Eye (tissue), 1 donor: Measurements from ENCODE around the gene SEPTIN11.
A peak's percentile ranks its signal among the peaks of the same experiment; 100 is the strongest.

Experiments
- DNase-seq: peaks from one replicate; pipeline ENCODE4 v3.0.0-alpha.2; 2015

The SEPTIN11 gene

DNA sequence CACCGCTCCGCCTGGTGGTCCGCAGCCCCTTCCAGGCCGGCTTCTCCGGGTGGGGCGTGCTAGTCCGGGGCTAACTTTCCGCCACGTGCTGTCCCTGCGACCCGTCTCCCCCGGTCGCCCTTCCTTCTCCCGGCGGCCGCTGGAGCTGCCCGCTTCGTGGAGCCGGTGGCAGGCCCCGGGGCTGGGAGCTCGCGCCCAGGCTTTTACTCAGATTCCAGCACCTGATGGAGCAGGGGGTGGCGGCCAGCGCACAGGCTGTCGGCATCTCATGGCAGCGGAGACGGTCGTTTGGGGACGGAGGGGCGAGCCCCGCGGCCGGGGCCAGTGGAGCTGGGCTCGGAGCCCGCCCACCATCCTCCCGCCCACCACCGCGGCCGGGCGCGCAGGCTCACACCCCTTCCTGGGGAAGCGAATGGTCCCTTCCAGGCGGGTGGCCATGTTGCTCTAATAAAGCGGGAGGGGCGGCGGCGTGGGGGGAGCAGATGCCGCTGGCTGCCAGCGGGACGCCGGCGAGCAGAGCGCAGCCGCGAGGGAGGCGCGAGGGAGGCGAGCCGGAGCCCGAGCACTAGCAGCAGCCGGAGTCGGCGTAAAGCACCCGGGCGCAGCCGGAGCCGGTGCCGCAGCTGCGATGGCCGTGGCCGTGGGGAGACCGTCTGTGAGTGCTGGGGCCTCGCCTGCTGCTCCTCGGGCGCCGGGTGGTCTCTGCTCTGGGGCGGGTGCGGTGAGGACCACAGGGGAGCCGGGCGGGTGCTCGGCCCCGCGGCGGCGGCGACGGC, at the start of gene SEPTIN11:
Gene SEPTIN11, plus strand, starts transcription at position 477 of the 776 bp plus-strand sequence. Its CDS starts 152 bp downstream, at position 629.
- peak; percentile 98 for DNase-seq

DNA sequence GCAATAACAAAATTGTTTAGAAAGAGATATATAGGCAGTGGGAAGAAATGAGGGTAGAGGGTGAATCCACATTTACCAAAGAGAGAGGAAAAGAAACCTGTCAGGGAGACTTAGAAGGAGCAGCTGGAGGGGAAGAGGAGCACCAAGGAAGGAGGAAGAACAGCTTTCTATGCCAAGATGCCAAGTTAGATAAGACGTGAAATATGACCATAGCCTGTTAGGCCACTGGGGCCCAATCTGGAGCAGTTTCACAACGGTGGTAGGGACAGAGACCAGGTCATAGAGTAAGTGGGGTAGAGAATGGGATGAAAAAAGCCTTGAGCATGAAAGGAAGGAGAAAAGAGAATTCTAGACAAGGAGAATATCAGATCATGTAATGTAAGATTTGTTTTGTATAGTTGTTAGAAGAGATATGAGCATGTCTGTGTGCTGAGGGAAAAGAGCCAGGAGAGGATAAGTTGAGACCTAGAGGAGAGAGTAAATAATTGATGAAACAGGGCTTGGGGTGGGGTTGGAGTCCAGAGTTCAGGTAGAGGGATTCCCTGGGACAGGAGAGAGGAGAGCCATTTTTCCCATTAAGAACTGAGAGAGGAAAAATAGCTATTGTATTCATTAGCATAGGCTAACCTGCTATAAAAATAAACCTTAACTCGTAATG, 47.2 kb upstream of the SEPTIN11 start:
- no peak for DNase-seq

DNA sequence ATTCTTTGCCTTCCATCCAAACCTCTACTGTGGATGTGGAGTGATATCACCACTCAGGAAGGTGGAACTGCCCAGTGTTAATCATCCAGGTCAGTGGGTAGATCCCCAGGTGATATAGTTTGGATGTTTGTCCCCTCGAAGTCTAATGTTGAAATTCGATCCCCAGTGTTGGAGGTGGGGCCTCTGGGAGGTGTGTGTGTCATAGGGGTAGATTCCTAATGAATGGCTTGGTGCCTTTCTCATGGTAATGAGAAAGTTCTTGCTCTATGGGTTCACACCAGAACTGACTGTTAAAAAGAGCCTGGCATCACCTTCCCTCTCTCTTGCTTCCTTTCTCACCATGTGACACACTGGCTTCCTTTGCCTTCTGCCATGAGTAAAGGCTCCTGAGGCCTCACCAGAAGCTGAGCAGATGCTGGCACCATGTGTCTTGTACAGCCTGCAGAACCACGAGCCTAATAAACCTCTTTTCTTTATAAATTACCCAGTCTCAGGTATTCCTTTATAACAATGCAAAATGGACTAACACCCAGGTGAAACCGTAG, 44.8 kb upstream of the SEPTIN11 start:
- no peak for DNase-seq

DNA sequence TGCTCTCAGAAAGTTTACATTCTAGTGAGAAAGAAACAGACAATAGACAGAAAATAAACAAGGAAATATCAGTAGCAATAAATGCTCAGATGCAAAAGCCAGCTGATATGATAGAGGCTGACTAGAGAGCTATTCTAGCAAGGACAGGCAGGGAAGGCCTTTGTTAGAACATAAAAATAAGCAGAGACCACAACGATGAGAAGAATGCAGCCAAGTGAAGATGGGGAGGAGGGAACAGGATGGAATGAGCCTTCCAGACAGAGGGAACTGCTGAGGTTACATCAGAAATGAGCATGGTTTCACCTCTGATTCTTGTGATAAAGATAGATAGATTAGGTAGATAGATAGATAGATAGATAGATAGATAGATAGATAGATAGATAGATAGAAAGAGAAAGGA, 44.0 kb upstream of the SEPTIN11 start:
- DNase-seq: no peak

DNA sequence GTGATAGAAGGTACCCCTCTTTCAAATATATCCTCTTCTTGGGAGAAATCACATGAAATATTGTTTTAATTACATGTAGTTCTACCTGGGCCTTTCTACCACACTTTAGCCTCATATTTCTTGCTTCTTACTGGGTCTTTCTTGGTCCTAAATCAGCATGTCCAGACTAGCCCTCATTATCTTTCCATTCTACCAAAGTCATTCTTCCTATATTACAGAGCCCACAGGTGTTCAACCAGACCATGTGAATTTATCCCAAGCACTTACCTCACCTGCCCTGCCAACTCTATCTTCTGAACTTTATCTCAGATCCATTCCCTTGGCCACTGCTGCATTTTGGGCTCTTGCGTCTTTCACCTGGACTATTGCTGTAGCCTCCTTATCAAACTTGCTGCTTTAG, 39.8 kb upstream of the SEPTIN11 start:
- no peak for DNase-seq

DNA sequence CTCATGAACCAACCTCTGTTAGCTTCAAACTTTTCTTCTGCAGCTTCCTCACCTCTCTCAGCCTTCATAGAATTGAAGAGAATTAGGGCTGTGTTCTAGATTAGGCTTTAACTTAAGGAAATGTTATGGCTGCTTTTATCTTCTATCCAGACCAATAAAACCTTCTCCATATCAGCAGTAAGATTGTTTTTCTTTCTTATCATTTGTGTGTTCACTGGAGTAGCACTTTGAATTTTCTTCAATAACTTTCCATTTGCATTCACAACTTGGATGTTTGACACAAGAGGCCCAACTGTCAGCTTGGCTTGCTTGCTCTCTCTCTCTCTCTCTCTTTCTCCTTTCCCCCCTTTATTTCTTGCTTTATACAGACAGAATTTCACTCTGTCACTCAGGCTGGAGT, 28.8 kb upstream of the SEPTIN11 start:
- no peak for DNase-seq

DNA sequence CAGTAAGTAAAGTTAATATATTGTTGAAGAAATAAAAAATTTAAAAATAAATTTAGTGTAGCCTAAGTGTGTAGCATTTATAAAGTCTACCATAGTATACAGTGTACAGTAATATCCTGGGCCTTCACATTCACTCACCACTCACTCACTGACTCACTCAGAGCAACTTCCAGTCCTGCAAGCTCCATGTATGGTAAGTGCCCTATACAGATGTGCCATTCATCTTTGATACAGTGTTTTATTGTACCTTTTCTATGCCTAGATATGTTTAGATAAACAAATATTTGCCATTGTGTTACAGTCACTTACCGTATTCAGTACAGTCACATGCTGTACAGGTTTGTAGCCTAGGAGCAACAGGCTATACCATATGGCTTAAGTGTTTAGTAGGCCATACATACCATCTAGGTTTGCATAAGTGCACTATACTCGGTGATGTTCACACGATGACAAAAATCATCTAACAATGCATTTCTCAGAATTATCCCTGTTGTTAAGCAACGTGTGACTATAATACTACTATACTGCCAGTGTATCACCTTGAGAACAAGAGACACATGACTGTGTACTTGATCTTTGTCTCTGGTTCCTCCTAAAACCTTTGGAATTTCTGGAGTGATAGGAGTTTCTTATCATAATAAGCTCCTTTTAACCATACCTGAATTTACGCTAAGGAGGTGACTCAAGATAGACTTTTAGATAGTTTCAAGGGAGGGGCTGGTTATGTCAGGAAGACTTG, 25.8 kb upstream of the SEPTIN11 start:
- no peak for DNase-seq

DNA sequence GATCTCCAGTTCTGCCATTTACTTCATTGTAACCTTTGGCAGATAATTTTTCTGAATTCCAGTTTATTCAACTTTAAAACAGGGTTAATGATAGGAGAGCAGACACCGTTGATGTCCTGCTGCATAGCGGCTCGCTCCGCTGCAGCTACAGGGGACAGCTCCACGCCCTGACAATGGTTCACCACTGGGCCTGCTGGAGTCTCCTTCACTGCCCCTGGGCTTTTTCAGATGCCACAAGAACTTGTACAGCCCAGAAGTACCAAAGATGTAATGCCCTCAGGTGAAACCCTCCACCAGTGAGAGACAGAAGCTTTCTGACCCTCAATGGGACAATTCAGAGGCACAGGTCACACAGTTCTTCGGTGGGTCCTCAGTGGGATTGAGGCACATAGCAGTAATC, 22.7 kb upstream of the SEPTIN11 start:
- DNase-seq: no peak

DNA sequence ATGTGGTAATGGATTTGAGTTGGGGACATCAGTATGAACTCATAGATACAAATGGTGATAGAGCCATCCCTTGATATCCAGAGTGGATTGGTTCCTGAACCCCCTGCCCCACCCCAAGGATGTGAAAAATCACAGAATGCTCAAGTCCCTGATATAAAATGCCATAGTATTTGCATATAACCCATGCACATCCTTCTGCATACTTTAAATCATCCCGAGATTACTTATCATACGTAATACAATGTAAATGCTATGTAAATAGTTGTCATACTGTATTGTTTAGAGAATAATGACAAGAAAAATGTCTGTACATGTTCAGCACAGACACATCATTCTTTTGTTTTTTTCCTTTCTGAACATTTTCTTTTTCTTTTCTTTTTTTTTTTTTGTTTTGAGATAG, 18.9 kb upstream of the SEPTIN11 start:
- no peak for DNase-seq

DNA sequence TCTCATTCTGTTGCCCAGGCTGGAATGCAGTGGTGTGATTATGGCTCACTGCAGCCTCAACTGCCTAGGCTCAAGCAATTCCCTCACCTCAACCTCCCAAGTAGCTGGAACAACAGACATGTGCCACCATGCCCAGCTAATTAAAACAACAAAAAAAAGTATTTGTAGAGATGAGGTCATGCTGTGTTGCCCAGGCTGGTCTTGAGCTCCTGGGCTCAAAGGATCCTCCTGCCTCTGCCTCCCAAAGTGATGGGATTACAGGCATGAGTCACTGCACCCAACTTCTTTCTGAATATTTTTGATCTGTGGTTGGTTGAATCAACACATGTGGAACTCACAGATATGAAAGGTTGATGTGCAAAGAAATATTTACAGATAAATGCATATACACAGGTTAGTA, 18.5 kb upstream of the SEPTIN11 start:
- no peak for DNase-seq

DNA sequence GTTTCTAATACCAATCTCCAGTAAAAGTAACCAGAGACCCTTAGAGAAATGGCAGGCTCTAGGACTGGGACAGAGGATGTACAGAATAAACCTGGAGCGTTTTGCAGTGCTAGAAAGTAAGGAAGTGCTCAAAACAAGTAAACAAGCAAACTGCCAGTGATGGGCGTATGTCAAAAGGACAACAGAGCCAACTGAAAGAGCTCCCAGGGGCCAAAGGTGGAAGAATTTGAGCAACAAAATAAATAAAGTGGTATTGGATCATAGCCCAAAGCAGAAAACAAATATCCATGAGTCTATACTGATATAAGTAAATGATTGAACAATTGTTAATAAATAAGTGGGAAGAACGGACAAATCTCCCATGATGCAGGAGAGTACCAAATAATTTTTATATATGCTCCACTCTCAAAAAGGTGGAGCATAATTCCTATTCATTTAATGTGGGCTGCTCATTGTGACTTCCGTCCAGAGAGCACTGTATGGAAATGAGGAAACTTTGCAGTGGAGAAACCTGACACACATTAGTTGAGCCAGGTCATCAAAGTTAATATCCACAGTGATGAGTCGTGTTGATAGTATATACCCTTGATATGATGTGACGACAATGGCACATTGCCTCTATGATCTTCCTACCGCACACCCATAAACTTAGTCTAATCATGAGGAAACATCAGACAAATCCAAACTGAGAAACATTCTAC, 17.8 kb upstream of the SEPTIN11 start:
- DNase-seq: no peak

DNA sequence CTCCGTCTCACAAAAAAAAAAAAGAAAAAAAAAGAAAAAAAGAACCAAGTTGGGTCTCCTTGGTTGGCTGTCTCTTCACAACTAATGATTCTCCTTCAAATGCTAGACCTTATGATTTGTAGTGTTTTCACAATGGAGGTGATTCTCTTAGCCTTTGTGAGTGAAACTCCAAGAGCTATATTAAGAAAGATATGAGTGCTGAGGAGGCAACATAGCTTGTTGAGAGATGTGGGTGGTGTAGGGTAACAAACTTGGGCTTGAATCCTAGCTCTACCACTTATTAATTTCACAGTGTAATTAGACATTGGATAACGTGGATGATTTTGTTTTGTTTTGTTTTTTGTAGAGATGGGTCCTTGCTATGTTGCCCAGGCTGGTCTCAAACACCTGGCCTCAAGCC, 10.4 kb upstream of the SEPTIN11 start:
- DNase-seq: no peak

DNA sequence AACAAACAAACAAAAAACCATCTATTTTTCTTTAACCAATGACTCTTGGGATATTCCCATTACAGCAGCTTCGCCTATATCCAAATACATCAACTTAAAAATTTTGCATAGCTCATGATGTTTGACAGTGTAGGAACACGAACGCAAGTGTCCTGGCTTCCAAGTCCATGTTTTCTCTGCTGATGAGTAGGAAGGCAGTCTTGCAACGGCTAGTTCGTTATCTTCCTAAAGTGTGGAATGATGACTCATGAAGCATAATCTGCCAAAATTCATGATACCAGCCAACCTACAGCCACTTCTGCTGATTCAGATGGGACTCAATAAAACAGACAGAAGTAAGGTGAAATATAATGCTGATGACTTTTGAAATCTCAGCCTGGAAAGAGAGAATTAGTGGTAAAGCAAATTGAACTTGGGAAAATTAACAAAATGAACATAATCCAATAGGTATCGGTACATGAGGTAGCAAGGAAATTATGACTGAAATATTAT, 6.4 kb upstream of the SEPTIN11 start:
- DNase-seq: no peak

DNA sequence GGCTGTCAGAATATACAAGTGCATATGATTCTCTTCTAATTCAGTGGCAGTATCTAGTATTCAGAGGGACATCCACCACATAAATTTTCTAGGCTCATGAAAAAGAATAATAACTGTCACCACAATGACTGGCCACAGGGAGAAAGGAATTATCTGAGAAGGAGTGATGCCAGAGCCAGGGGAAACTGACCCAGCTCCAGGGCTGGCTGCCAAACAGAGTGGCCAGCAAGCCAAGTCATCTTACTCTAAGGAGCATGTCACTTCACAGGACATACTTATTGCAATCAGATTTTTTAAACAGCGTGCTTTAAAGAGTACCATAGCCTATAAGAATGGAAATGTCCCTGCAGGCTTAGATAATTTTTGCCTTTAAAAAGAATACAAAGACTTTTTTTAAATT, 5.8 kb upstream of the SEPTIN11 start:
- DNase-seq: no peak

DNA sequence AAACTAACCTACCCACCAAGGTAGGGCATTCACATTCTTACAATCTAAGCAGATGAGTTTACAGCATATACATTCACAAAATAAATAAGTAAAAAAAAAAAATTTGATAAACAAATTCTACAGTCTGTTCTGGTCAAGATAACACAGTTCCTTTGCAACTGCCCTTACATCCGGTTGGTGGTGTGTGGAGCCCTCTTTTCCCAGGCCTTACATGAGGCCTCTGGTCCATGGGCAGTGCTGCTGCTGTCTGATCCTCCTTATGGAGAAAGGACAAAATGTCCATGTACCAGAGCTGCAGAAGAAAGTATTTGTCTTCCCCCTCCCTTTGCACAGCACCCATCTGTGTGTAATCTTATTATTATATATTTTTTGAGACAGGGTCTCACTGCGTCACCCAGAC, 2.2 kb upstream of the SEPTIN11 start:
- no peak for DNase-seq

DNA sequence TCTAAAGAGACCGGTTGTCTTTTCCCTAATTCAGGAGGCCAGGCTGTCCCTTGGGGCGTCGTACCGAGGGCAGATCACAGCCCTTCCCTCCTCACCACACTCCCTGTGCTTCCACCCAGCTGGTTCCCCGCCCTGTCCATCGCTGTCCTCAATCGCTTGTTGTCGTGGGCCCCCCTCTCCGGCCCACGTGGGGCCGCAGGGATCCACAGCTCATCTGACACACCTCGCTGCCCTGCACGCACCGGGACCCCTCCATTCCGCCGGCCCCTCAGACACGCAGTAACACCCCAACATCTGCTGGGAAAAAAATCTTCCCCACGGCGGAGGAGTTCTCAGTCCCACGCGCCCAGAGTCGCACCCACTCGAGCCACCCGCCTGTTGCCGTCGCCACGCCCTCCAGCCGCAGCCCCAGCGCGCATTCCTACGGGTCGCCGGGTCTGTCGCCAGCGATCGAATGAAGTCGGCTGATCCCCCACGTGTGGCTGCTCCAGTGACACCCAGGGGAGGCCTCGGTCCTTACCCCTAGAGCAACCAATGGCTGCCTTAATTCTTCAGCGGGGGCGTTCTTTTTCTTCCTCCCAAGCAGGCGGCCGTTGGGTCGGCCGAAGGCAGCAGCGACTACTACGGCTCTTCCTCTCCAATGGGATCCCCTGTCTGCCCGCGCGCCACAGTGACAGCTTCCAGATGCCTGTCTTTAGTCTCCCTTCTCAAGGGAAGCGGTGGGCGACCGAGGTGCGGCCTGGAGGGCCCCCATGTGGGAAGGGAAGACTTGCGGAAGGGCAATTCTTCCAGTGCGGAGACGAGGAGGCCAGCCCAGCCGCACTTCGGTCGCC, 893 bp upstream of the SEPTIN11 start:
- DNase-seq: peak; percentile 90

DNA sequence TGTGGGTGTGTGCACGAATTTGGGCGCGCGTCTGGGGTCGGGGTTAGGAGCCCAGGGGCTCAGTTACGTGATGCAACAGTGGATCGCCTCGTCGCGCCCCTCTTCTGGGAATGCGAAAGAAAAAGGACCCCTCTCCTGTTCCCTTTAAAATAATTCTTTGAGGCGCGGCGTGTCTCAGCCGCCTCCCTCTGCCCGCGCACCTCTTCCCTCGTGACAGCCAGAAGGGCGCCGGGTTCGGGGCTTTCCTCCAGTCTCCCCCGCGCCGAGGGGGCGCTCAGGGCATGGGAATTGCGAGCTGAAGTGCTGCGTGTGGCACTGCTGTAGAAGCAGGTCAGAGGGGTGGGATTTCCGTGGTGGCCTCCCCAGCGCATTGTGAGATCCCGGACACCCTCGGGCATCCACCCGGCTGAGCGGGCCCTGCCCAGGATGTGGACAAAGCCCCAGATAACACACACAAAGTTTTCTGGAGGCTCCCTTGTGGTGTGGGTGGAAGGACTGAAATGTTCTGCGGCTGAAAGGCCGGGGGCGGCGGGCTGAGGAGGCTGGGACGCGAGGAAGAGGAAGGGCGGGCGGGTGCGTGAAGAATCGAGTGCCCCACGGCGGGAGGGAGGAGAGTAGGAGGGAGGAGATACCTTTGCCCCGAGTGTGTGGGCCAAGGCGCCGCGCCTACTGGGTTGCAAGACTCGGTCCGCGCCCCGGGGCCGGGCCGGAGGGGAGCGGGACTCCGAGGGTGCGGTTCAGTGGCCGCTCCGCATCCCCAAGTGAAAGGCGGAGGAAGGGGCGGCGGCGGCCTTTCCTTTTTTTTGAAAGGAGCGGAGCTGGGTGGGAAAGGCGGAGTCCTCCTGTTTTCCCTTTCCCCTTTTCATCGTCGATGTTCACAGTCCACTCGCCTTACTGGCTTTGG, 752 bp downstream of the SEPTIN11 start:
- DNase-seq: peak; percentile 87

DNA sequence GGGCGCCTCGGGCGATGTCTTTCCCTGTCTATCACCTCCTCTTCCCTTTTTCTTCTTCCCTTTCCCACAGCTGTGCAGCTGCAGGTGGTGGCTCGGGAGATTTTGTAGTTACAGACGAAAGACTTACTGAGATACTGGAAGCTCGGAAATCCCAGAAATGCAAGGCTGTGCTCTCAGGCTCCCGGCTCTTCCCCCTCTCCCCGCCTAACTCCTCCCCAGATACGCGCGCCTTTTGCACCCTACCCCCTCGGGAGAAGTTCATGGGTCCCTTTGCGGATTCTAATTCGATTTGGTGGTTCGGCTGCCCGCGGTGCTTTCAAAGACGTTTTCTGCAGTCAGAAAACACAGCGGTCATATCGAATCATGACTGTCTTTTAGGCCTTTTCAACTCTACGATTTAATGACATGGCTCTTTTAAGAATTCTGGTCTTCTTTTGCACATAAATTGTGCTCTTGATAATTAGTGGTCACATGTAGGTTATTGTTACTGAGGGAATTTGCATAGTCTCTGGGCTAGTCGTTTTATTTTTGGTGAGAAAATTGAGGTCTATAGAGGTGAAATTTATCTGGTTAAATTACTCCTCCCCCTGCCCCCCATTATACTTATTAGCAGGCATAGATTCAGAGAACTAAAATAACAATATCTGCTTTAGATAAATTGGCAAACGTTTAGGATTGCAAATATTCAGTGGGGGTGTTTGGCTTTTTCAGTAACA, 1.6 kb downstream of the SEPTIN11 start:
- peak; percentile 83 for DNase-seq

DNA sequence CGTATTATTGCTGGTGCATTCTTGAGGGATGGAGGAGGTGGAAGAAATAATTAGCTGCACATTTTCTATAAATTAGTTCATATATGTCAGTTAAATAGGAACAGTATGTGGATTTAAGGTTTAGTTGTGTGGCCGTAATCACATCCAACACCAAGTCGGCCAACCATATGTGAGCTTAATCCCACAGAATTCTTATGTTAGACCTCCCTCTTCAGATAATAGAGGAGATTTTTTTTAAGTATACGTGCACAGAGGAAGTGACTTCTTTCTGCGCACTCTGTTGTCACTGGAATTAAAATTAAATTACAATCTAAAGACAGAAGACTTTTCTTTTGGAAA, 2.1 kb downstream of the SEPTIN11 start:
- DNase-seq: peak; percentile 48

DNA sequence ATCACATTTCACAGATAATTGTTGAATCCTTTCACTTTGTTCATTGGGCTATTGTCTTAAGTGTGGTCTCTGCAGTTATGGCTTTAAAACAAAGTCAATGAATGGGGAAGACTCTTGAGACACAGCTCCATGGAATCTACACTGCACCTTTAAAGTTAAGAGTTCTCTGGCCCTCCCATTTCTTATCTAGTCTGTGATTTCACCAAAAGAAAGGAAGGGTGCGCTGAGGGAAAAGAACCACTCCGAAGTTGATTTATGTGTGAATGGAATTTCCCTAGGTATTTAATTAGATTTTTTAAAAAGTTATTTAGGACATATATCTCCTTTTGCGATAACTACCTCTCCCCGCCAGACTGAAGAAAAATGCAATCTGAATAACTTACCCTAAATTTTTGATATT, 2.5 kb downstream of the SEPTIN11 start:
- DNase-seq: no peak
